ENCODE measurements around the gene CELF2. TPM values are rescaled to one million over a fixed set of nuclear protein-coding genes. Genes with fewer than 3 reads are reported as not detected.

Gene CELF2
- total and polyA plus RNA-seq, 2 of the 4 experiments (the other 2 are of a cell fraction), result 3.5 to 6.6 TPM

GRCh38 chr10:10992961-10993714, 24.5 kb upstream of the CELF2 start:
- ChIA-PET POLR2A (ENCODE audit: unreplicated experiment) (no interaction called here), CTCF (no interaction called here)
- Histone ChIP-seq H2BK5ac (ENCODE audit: low read depth, low read length, poor library complexity, severe bottlenecking) (no peak overlapping the region), H3K4me2 (ENCODE audit: low read depth, low read length) (no peak overlapping the region), H3K27ac (ENCODE audit: insufficient read depth, low read length) (no peak overlapping the region), H2AK5ac (ENCODE audit: low read depth, low read length) (no peak overlapping the region), H3K9ac (ENCODE audit: low read depth, low read length) (no peak overlapping the region), H3K4ac (ENCODE audit: low read depth, low read length) (no peak overlapping the region), H3K27me3 (ENCODE audit: control insufficient read depth, insufficient read depth, low read length) (0 out of 2 replicates have a peak, but pooled peaks cover 1% of the 10 kb centered on the region), H4K8ac (ENCODE audit: low read depth in 2 of 2, low read length in 2 of 2) (no peak overlapping the region), H3K36me3 (ENCODE audit: control insufficient read depth, insufficient read depth, low read length) (no peaks in the 10 kb centered on the region), H4K91ac (ENCODE audit: insufficient read depth, low read depth, low read length) (no peak overlapping the region), H3K18ac (ENCODE audit: low read depth, low read length) (no peak overlapping the region), H3K14ac (replicated peaks; ENCODE audit: low read depth, low read length) (no peak overlapping the region), H2BK20ac (ENCODE audit: low read depth, low read length) (no peak overlapping the region), H2AFZ (replicated peaks; ENCODE audit: low read length, poor library complexity) (no peak overlapping the region), H4K20me1 (ENCODE audit: insufficient read depth, low read length) (no peaks in the 10 kb centered on the region), H3K79me1 (ENCODE audit: low read depth in 1 of 2, low read length in 2 of 2) (no peaks in the 10 kb centered on the region), H3K23ac (ENCODE audit: low read depth, low read length) (no peak overlapping the region), H3K9me3 (ENCODE audit: control insufficient read depth, insufficient read depth, low read length) (0 out of 2 replicates have a peak, but pooled peaks cover 2% of the 10 kb centered on the region), H2BK15ac (ENCODE audit: low read depth, low read length) (no peak overlapping the region), H3K4me3 (ENCODE audit: insufficient read depth, low read depth, low read length) (no peak overlapping the region), H3K56ac (ENCODE audit: extremely low read depth, insufficient read depth, low read length) (no peak overlapping the region), H3K9me1 (ENCODE audit: insufficient read depth, low read length) (no peaks in the 10 kb centered on the region), H2BK120ac (ENCODE audit: low read depth, low read length) (no peak overlapping the region), H2AK9ac (replicated peaks; ENCODE audit: low read depth, low read length, poor library complexity) (no peak overlapping the region), H3K4me1 (ENCODE audit: control insufficient read depth, insufficient read depth, low read length) (no peaks in the 10 kb centered on the region), H4K5ac (ENCODE audit: low read depth, low read length) (no peak overlapping the region)
- ATAC-seq (ENCODE audit: low read depth), result no peak
- dilution Hi-C loops (cut with HindIII; ENCODE audit: low sequenced_read_pairs, unreplicated experiment) (no loop called here), intact Hi-C loops (cut with micrococcal nuclease) (no loop called here), in situ Hi-C loops (cut with MboI; ENCODE audit: low sequenced_read_pairs) (no loop called here)
- DNase-seq, result no peak
- TF ChIP-seq NFE2L2 (IDR thresholded peaks at IDR 0.05; ENCODE audit: low read depth, low read length), result no peak
- no peak for TF ChIP-seq USF2 (IDR thresholded peaks at IDR 0.05; ENCODE audit: low read depth, low read length)
- TF ChIP-seq CEBPB (IDR thresholded peaks at IDR 0.05; ENCODE audit: low read depth, low read length), result no peak
- BruUV-seq (replicated peaks), result no TSS peak
- WGBS, 2 experiments (ENCODE audit: extremely low coverage in 2 of 2, insufficient read length in 1 of 2), result no CpG with 5 or more reads among the region's 3 CpGs
